ENCODE results near the gene CAPN15. TPM values are rescaled to one million over a fixed set of nuclear protein-coding genes. Genes with fewer than 3 reads are reported as not detected.
"Not testable (repeated sequence)": the region's sequence is repeated elsewhere in the genome, so short reads cannot be mapped to it uniquely, and the experiment has no call there.

Gene CAPN15
- total RNA-seq (10 to 100 TPM; 61.7 to 89.0 (median 82.7) TPM), total RNA-seq (60.1 to 269 (median 90.6) reads per million in 29 experiments)
- total RNA-seq (2013): 33.1 TPM

- Histone ChIP-seq H3K36me3 (ENCODE audit: control insufficient read depth in 2 of 2, extremely low read depth in 1 of 2, insufficient read depth in 1 of 2, low read length in 1 of 2) (no peaks in the 10 kb centered on the region), H3K27me3 (replicated peaks in 1 of 2; ENCODE audit: control insufficient read depth in 2 of 2, extremely low read depth in 1 of 2, insufficient read depth in 2 of 2, low read length in 1 of 2) (no peaks in the 10 kb centered on the region), H3K4me3 (ENCODE audit: control insufficient read depth in 1 of 2, extremely low read depth in 1 of 2, low read length in 1 of 2) (peak within 1 kb of the TSS; percentile 76 to 80), H3K9me3 (no peaks in the 10 kb centered on the region), H3K4me1 (ENCODE audit: control insufficient read depth in 1 of 2, extremely low read depth in 1 of 2, insufficient read depth in 2 of 2, low read length in 2 of 2) (peaks cover 12 to 55% of the 10 kb centered on the region in 2 experiments), H3K27ac (ENCODE audit: low read length) (peak within 1 kb of the TSS; percentile 78)
- peak within 1 kb of the TSS; percentile 87 to 92 for H3K27ac Mint-ChIP-seq
- no peaks in the 10 kb centered on the region for H3K9me3 Mint-ChIP-seq
- H3K27me3 Mint-ChIP-seq: no peaks in the 10 kb centered on the region
- peak; percentile 87 to 90 (median 89) for ATAC-seq (replicated peaks in 1 of 4)
- peaks cover 25 to 44% (median 38%) of the 10 kb centered on the region in 3 donors for H3K4me1 Mint-ChIP-seq
- H3K36me3 Mint-ChIP-seq: no peaks in the 10 kb centered on the region
- POLR2A ChIA-PET: interaction anchor here in 1 of 2 donors (0.5 kb wide), 1 partner anchor 1363 kb away, joined by 5 read pairs; no protein-coding TSS in a partner anchor
- H3K4me3 Mint-ChIP-seq: peak within 1 kb of the TSS; percentile 88 to 90 (median 88)
- WGBS (ENCODE audit: insufficient coverage): under 1% methylated on average over 129 of the region's 129 CpGs
- CTCF ChIA-PET: interaction anchor here in 1 of 2 donors (0.5 to 0.6 kb wide), 2 partner anchors 43 to 437 kb away, joined by 3 to 4 read pairs; no protein-coding TSS in a partner anchor
- DNase-seq: peak; percentile 55 to 92 (median 76)
Observed at GRCh38 chr16:527015-527903, at the start of gene CAPN15. CAPN15 (plus strand) TSS chr16:527712; CDS start chr16:546839, 19,127 bp downstream.

- ATAC-seq (replicated peaks in 1 of 4); DNase-seq; H3K4me3 Mint-ChIP-seq; H3K27ac Mint-ChIP-seq; H3K9me3 Mint-ChIP-seq; H3K27ac ChIP-seq (ENCODE audit: low read length); H3K27me3 ChIP-seq (replicated peaks in 1 of 2; ENCODE audit: control insufficient read depth in 2 of 2, extremely low read depth in 1 of 2, insufficient read depth in 2 of 2, low read length in 1 of 2); H3K4me3 ChIP-seq (ENCODE audit: control insufficient read depth in 1 of 2, extremely low read depth in 1 of 2, low read length in 1 of 2); H3K27me3 Mint-ChIP-seq; H3K36me3 ChIP-seq (ENCODE audit: control insufficient read depth in 2 of 2, extremely low read depth in 1 of 2, insufficient read depth in 1 of 2, low read length in 1 of 2); POLR2A ChIA-PET; H3K9me3 ChIP-seq; H3K4me1 Mint-ChIP-seq; H3K4me1 ChIP-seq (ENCODE audit: control insufficient read depth in 1 of 2, extremely low read depth in 1 of 2, insufficient read depth in 2 of 2, low read length in 2 of 2): not testable (repeated sequence)
- CTCF ChIA-PET: interaction anchor here in 1 of 2 donors (0.6 kb wide), 1 partner anchor 40 kb away, joined by 4 read pairs; no protein-coding TSS in a partner anchor
- H3K36me3 Mint-ChIP-seq: peaks cover 15% of the 10 kb centered on the region
- WGBS (ENCODE audit: insufficient coverage): 97% methylated on average over 5 of the region's 10 CpGs
Observed at GRCh38 chr16:478287-478686, 49.2 kb upstream of the CAPN15 start.

GRCh38 chr16:482468-483185 lies 44.9 kb upstream of the CAPN15 start:
- no peaks in the 10 kb centered on the region for H3K9me3 ChIP-seq
- no peaks in the 10 kb centered on the region for H3K27me3 ChIP-seq (replicated peaks in 1 of 2; ENCODE audit: control insufficient read depth in 2 of 2, extremely low read depth in 1 of 2, insufficient read depth in 2 of 2, low read length in 1 of 2)
- no peaks in the 10 kb centered on the region for H3K4me1 Mint-ChIP-seq
- peaks cover 0 to 6% of the 10 kb centered on the region in 2 donors for H3K36me3 ChIP-seq (ENCODE audit: control insufficient read depth in 2 of 2, extremely low read depth in 1 of 2, insufficient read depth in 1 of 2, low read length in 1 of 2)
- H3K9me3 Mint-ChIP-seq: no peaks in the 10 kb centered on the region
- no peak overlapping the region for H3K27ac Mint-ChIP-seq
- 96% methylated on average over 23 of the region's 31 CpGs for WGBS (ENCODE audit: insufficient coverage)
- peaks cover 6% of the 10 kb centered on the region for H3K36me3 Mint-ChIP-seq
- POLR2A ChIA-PET: no interaction called here
- ATAC-seq (replicated peaks in 1 of 4): no peak
- H3K4me3 Mint-ChIP-seq: no peak overlapping the region
- no peak for DNase-seq
- H3K4me1 ChIP-seq (ENCODE audit: control insufficient read depth in 1 of 2, extremely low read depth in 1 of 2, insufficient read depth in 2 of 2, low read length in 2 of 2): no peaks in the 10 kb centered on the region
- CTCF ChIA-PET: no interaction called here
- H3K27me3 Mint-ChIP-seq: no peaks in the 10 kb centered on the region
- no peak overlapping the region for H3K4me3 ChIP-seq (ENCODE audit: control insufficient read depth in 1 of 2, extremely low read depth in 1 of 2, low read length in 1 of 2)
- no peak overlapping the region for H3K27ac ChIP-seq (ENCODE audit: low read length)

DNA sequence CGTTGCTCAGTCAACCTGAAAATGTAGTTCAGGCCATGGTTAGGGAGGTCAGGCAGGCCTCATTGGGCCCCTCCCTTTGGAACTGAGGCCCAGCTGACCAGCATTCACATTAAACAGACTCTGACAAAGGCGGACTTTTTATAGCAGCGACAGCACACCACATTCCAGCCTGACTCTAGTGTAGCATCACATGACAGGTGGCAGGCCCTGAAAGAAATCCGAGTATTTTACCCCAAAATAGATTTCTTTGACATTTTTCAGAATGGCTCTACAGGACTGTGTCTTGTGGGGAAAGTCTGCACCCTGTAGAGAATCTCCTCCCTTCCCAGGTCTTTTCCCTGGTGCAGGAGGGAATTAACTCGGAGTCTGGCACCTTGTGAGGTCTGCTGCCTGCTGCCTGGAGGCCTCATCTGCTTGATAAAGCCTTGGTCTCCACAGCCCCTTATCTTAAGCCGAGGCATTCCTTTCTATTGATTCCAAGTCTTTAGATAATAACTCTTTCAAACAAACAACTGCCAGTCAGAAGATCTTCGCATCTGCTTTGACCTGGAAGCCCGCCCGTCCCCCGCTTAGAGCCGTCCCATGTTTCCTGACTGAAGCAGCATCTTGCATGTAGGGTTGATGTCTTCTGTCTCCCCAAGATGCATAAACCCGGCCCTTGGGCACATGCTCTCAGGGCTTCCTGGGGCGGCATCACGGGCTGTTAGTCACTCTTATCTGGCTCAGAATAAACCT lies 44.0 kb upstream of the CAPN15 start:
- no peaks in the 10 kb centered on the region for H3K27me3 Mint-ChIP-seq
- H3K36me3 Mint-ChIP-seq: peaks cover 10% of the 10 kb centered on the region
- no peaks in the 10 kb centered on the region for H3K4me1 Mint-ChIP-seq
- H3K27me3 ChIP-seq (replicated peaks in 1 of 2; ENCODE audit: control insufficient read depth in 2 of 2, extremely low read depth in 1 of 2, insufficient read depth in 2 of 2, low read length in 1 of 2): no peaks in the 10 kb centered on the region
- H3K4me3 ChIP-seq (ENCODE audit: control insufficient read depth in 1 of 2, extremely low read depth in 1 of 2, low read length in 1 of 2): no peak overlapping the region
- POLR2A ChIA-PET: no interaction called here
- CTCF ChIA-PET: no interaction called here
- peaks cover 0 to 8% of the 10 kb centered on the region in 2 donors for H3K36me3 ChIP-seq (ENCODE audit: control insufficient read depth in 2 of 2, extremely low read depth in 1 of 2, insufficient read depth in 1 of 2, low read length in 1 of 2)
- H3K9me3 ChIP-seq: no peaks in the 10 kb centered on the region
- ATAC-seq (replicated peaks in 1 of 4): no peak
- no peaks in the 10 kb centered on the region for H3K9me3 Mint-ChIP-seq
- 93% methylated on average over 12 of the region's 14 CpGs for WGBS (ENCODE audit: insufficient coverage)
- no peak for DNase-seq
- no peak overlapping the region for H3K4me3 Mint-ChIP-seq
- no peak overlapping the region for H3K27ac ChIP-seq (ENCODE audit: low read length)
- no peaks in the 10 kb centered on the region for H3K4me1 ChIP-seq (ENCODE audit: control insufficient read depth in 1 of 2, extremely low read depth in 1 of 2, insufficient read depth in 2 of 2, low read length in 2 of 2)
- no peak overlapping the region for H3K27ac Mint-ChIP-seq

DNA sequence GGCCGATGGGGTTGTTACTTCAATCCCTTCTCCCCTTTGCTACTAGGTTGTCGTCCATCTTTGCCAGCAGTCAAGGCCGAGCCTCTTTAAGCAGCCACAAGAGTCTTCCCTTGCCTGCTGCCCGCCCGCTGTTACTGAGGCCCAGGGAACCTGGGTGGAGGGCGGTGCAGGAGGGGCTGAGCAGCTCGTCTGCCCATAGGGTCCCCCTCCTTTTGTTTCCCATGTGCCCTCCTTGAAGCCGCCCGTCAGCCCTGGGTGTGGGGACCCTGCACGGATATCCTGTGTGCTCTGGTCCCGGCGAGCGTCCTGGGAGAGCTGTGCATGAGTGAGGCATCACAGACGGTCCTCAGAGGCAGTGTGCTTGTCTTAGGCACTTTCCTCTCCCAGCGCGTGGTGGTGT lies 37.9 kb upstream of the CAPN15 start:
- Mint-ChIP-seq H3K27me3 (no peaks in the 10 kb centered on the region), H3K4me3 (no peak overlapping the region), H3K36me3 (peaks cover 22% of the 10 kb centered on the region), H3K9me3 (no peaks in the 10 kb centered on the region), H3K4me1 (no peaks in the 10 kb centered on the region), H3K27ac (no peak overlapping the region)
- WGBS (ENCODE audit: insufficient coverage): 93% methylated on average over 11 of the region's 16 CpGs
- POLR2A ChIA-PET: no interaction called here
- CTCF ChIA-PET: no interaction called here
- Histone ChIP-seq H3K27me3 (replicated peaks in 1 of 2; ENCODE audit: control insufficient read depth in 2 of 2, extremely low read depth in 1 of 2, insufficient read depth in 2 of 2, low read length in 1 of 2) (no peaks in the 10 kb centered on the region), H3K4me1 (ENCODE audit: control insufficient read depth in 1 of 2, extremely low read depth in 1 of 2, insufficient read depth in 2 of 2, low read length in 2 of 2) (no peaks in the 10 kb centered on the region), H3K36me3 (ENCODE audit: control insufficient read depth in 2 of 2, extremely low read depth in 1 of 2, insufficient read depth in 1 of 2, low read length in 1 of 2) (peaks cover 5 to 10% of the 10 kb centered on the region in 2 donors), H3K4me3 (ENCODE audit: control insufficient read depth in 1 of 2, extremely low read depth in 1 of 2, low read length in 1 of 2) (no peak overlapping the region), H3K27ac (ENCODE audit: low read length) (no peak overlapping the region), H3K9me3 (no peaks in the 10 kb centered on the region)
- ATAC-seq (replicated peaks in 1 of 4) (no peak), DNase-seq (no peak)

DNA sequence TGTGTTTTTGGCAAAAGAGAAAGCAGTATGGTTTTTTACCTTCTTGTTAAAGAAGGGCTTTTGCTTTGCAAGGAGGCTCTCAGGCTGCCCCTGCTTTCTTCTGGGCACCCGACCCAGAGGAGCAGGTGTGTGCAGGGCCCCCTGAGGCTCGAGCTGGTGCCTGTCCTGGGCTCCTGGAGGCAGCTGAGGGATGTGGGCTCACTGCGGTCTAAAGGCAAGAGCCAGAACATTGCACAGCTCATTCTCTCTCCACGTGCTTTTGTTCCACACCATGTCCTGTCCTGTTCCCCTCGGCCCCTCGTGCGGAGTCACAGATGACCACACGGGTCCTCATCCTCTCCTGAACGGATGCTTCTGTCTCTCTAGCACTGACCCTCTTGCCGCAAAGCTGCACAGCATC lies 36.7 kb upstream of the CAPN15 start:
- no peaks in the 10 kb centered on the region for H3K27me3 Mint-ChIP-seq
- DNase-seq: no peak
- WGBS (ENCODE audit: insufficient coverage): 88% methylated on average over 9 of the region's 10 CpGs
- ChIA-PET CTCF (no interaction called here), POLR2A (no interaction called here)
- Histone ChIP-seq H3K9me3 (no peaks in the 10 kb centered on the region), H3K4me3 (ENCODE audit: control insufficient read depth in 1 of 2, extremely low read depth in 1 of 2, low read length in 1 of 2) (no peak overlapping the region), H3K27me3 (replicated peaks in 1 of 2; ENCODE audit: control insufficient read depth in 2 of 2, extremely low read depth in 1 of 2, insufficient read depth in 2 of 2, low read length in 1 of 2) (no peaks in the 10 kb centered on the region), H3K36me3 (ENCODE audit: control insufficient read depth in 2 of 2, extremely low read depth in 1 of 2, insufficient read depth in 1 of 2, low read length in 1 of 2) (peaks cover 5 to 10% of the 10 kb centered on the region in 2 donors), H3K4me1 (ENCODE audit: control insufficient read depth in 1 of 2, extremely low read depth in 1 of 2, insufficient read depth in 2 of 2, low read length in 2 of 2) (no peaks in the 10 kb centered on the region), H3K27ac (ENCODE audit: low read length) (no peak overlapping the region)
- no peak overlapping the region for H3K27ac Mint-ChIP-seq
- H3K9me3 Mint-ChIP-seq: no peaks in the 10 kb centered on the region
- H3K36me3 Mint-ChIP-seq: peaks cover 22% of the 10 kb centered on the region
- no peak overlapping the region for H3K4me3 Mint-ChIP-seq
- H3K4me1 Mint-ChIP-seq: peaks cover 0 to 4% (median 0%) of the 10 kb centered on the region in 3 donors
- ATAC-seq (replicated peaks in 1 of 4): no peak
